Measurements from ENCODE around the gene KLRD1. TPM values are rescaled to one million over a fixed set of nuclear protein-coding genes. Genes with fewer than 3 reads are reported as not detected.
"Not testable (repeated sequence)": the region's sequence is repeated elsewhere in the genome, so short reads cannot be mapped to it uniquely, and the experiment has no call there.

The KLRD1 gene
- total RNA-seq, 2 experiments from 2014 or later, result 0.22 to 0.26 TPM

- Mint-ChIP-seq H3K4me3 (no peak overlapping the region), H3K9me3 (peaks cover 4% of the 10 kb centered on the region), H3K27ac (no peak overlapping the region), H3K27me3 (peaks cover 2% of the 10 kb centered on the region), H3K4me1 (ENCODE audit: low read depth) (no peaks in the 10 kb centered on the region), H3K36me3 (peaks cover 4% of the 10 kb centered on the region)
- intact Hi-C loops (cut with micrococcal nuclease), result loop anchor here (2.0 to 5.0 kb wide), 3 partner anchors 33 to 178 kb away; no protein-coding TSS in a partner anchor
- POLR2A ChIA-PET, result interaction anchor here (0.6 kb wide), 1 partner anchor 10 kb away, joined by 3 read pairs; no protein-coding TSS in a partner anchor
- peak; percentile 42 for DNase-seq
- CTCF ChIA-PET, result interaction anchor here (0.6 to 1.3 kb wide), 2 partner anchors 129 to 249 kb away, joined by 3 read pairs; no protein-coding TSS in a partner anchor
Observed at GRCh38 chr12:10363914-10364814, 56.5 kb downstream of the KLRD1 start.

DNA sequence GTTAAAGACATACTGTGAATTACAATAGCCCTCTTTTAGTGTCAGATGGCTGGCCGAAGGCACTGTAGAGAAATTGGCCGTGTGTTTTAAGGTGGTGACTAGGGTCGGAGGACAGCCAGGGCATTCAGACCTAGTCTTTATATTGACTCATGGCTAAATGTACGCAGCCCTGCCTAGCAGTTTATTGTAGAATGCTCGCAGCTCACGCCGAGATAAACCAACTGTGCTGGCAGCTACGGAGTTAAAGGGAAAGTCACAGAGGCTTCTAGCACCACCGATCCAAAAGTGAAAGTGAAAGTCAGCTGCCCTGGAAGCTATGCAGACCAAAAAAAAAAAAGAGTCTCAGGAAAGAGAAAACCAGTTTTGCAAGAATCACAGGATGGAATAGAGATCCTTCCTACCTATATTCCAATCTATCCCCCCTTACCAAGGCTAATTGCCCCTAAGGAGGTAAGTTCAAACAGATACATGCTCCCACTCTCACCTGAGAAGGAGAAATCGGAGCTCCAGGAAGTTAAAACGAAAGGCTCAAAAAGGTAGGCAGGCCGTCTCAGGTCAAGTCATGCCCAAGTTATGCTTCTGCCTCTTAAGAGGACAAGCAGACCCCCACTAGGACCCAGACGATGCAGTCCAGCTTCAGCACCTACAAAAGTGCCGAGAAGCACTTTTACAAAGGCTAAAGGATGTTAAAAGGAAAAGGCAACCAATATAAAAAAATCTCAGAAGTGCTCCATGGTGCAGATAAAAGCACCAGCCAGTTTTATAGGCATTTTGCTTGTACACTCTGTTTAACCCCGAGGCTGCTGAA, 57.3 kb downstream of the KLRD1 start:
- peaks cover 4% of the 10 kb centered on the region for H3K9me3 Mint-ChIP-seq
- intact Hi-C loops (cut with micrococcal nuclease), result loop anchor here (2.0 to 5.0 kb wide), 3 partner anchors 34 to 177 kb away; no protein-coding TSS in a partner anchor
- CTCF ChIA-PET, result interaction anchor here (0.6 to 1.3 kb wide), 2 partner anchors 130 to 248 kb away, joined by 3 read pairs; no protein-coding TSS in a partner anchor
- POLR2A ChIA-PET, result no interaction called here
- no peak overlapping the region for H3K27ac Mint-ChIP-seq
- peak; percentile 64 for DNase-seq
- H3K4me1 Mint-ChIP-seq (ENCODE audit: low read depth), result no peaks in the 10 kb centered on the region
- H3K36me3 Mint-ChIP-seq, result peaks cover 4% of the 10 kb centered on the region
- no peak overlapping the region for H3K4me3 Mint-ChIP-seq
- H3K27me3 Mint-ChIP-seq, result peaks cover 2% of the 10 kb centered on the region

DNA sequence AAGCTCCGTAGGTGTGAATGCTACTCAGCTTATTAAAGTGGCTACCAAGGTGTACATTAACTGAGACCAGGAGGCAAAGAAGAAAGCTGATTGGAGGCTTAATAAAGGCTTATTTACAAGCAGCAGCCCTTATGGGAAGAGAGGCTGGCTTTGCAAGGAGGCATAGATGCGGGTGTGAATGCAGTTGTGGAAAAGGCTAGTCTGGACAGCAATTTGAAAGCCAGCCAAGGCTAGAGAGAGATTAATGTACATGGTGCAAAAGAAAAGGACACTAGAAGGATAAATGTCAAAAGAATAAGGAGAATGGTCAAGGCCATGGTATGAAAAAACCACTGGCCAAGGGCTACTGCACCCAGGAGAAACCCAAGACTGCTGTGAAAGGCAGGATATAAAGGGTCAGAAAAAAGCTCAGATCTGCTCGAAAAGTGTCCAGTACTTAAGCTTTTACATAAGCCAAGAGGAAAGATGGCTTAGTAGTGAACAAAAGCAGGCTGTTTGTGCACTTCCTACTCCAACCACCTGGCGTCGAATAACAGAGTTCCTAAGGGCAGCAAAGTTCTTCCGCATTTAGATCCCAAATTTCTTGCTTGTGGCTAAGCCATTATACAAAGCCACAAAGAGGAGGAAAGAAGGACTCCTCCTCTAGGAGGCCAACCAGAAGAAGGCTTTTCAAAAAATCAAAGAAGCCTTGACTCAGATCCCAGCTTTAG, 58.2 kb downstream of the KLRD1 start:
- Mint-ChIP-seq H3K27ac (no peak overlapping the region), H3K4me3 (no peak overlapping the region), H3K9me3 (peaks cover 4% of the 10 kb centered on the region), H3K4me1 (ENCODE audit: low read depth) (no peaks in the 10 kb centered on the region), H3K27me3 (peaks cover 2% of the 10 kb centered on the region), H3K36me3 (peaks cover 4% of the 10 kb centered on the region)
- intact Hi-C loops (cut with micrococcal nuclease), result loop anchor here (2.0 kb wide), 2 partner anchors 35 to 45 kb away; no protein-coding TSS in a partner anchor
- ChIA-PET POLR2A (no interaction called here), CTCF (interaction anchor here (0.9 to 1.3 kb wide), 2 partner anchors 196 to 247 kb away, joined by 3 read pairs; no protein-coding TSS in a partner anchor)
- DNase-seq, result no peak

DNA sequence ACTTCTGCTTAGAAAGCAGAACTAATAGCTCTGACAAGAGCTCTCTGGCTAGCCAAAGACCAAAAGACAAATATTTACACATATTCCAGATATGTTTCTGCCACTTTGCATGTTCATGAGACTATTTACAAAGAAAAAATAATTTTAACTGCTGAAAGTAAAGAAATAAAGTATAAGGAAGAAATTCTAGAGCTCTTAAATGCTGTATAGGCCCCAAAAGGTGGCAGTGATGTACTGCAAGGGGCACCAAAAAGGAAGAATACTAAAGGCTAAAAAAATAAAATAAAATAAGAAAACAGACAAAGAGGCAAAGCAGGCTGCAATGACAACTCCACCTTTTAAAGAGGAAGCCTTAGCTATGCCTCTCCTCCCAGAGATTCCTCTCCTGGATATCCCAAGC, 59.2 kb downstream of the KLRD1 start:
- H3K9me3 Mint-ChIP-seq, result peaks cover 4% of the 10 kb centered on the region
- H3K27me3 Mint-ChIP-seq, result peaks cover 3% of the 10 kb centered on the region
- no peak for DNase-seq
- H3K27ac Mint-ChIP-seq, result no peak overlapping the region
- intact Hi-C loops (cut with micrococcal nuclease), result no loop called here
- ChIA-PET CTCF (no interaction called here), POLR2A (interaction anchor here (0.6 kb wide), 1 partner anchor 117 kb away, joined by 3 read pairs; no protein-coding TSS in a partner anchor)
- no peak overlapping the region for H3K4me3 Mint-ChIP-seq
- H3K36me3 Mint-ChIP-seq, result peaks cover 4% of the 10 kb centered on the region
- H3K4me1 Mint-ChIP-seq (ENCODE audit: low read depth), result no peaks in the 10 kb centered on the region

GRCh38 chr12:10367714-10368113, 60.0 kb downstream of the KLRD1 start:
- CTCF ChIA-PET; H3K4me1 Mint-ChIP-seq (ENCODE audit: low read depth); H3K27ac Mint-ChIP-seq; H3K27me3 Mint-ChIP-seq; DNase-seq; H3K36me3 Mint-ChIP-seq; POLR2A ChIA-PET; H3K9me3 Mint-ChIP-seq; H3K4me3 Mint-ChIP-seq; intact Hi-C loops (cut with micrococcal nuclease): not testable (repeated sequence)

DNA sequence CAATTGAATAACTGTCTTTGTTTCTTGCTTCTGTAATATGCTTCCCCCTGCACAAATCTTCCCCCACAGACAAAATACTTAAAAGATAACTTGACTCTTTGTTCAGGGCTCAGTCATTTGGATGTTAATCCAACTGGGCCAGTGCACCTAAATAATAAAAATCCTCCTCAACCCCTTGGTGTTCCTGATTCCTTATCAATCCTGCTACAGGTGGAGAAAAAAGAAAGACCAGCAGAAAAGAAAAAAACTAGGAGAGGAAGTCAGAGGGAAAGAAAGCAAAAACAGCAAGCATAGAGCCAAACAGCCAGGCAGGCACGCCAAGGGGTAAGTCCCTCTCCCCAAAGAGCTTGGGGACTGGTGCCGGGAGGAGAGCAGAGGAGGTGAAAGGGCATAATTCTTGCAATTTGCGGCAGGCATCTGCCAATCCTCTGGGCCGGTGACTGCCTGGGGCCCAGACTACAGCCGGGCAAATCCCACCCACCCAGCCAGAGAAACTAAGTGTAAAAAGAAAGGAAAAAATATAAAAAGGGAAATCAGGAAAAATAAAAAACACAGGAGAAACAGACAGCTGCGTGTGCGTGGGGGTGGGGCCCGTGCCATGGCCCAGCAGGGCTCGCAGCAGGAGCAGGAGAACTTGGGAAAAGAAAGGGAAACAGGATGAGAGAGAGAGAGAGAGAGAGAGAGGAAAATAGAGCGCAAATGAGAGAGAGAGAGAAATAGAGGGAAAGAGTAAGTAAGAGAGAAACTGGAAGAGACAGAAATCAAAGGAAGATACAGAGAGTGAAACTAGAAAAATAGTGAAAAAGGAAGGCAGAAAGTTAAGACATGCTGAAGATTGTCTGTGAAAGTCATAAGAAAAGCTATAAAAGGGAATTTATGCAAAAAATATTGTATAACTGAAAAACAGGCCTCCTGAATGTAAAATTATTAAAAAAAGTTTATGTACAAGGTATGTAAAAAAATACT, 60.8 kb downstream of the KLRD1 start:
- Mint-ChIP-seq H3K27ac (no peak overlapping the region), H3K36me3 (peaks cover 4% of the 10 kb centered on the region), H3K4me1 (ENCODE audit: low read depth) (peaks cover 4% of the 10 kb centered on the region), H3K27me3 (peaks cover 3% of the 10 kb centered on the region), H3K9me3 (peaks cover 4% of the 10 kb centered on the region), H3K4me3 (no peak overlapping the region)
- ChIA-PET CTCF (no interaction called here), POLR2A (no interaction called here)
- DNase-seq, result no peak
- intact Hi-C loops (cut with micrococcal nuclease), result no loop called here

DNA sequence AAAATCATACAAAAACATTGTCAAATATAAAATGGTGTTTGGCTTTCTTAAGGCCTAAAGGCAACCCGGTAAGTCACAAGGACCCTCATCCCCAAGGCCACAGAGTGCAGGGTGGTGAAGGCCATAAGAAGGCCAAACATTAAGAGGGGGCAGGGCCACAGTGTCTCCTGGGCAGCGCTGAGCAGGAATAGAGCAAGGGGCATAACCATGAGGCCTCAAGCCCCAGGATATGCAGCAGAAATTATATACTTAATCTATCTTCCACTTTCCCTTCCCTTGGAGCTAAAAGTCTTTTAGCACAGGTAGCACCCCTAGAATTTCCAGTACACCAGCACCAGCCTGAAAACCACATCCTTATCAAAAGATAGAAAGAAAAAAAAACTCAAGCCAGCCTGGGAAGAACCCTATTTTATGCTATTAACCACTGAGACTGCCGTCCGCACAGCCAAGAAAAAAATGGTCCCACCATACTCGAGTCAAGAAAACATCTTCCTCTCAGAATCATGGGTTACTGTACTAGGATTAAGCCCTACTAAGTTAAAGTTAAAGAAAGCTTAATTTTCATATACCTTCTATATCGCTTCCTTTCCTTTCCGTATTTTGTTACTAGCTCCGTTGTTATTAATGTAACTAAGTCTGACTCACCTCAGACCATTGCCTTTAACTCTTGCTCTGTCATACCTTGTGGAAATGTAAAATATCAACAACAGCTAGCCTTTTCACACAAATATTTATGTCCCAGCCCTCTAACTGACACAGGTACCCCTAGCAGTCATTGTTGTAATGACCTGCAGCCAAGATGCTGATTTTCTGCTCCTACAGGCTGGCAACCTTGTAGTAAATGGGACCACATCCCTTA, 62.1 kb downstream of the KLRD1 start:
- DNase-seq, result no peak
- peaks cover 3% of the 10 kb centered on the region for H3K27me3 Mint-ChIP-seq
- intact Hi-C loops (cut with micrococcal nuclease), result no loop called here
- peaks cover 4% of the 10 kb centered on the region for H3K4me1 Mint-ChIP-seq (ENCODE audit: low read depth)
- ChIA-PET POLR2A (no interaction called here), CTCF (no interaction called here)
- no peak overlapping the region for H3K27ac Mint-ChIP-seq
- H3K36me3 Mint-ChIP-seq, result peaks cover 4% of the 10 kb centered on the region
- H3K4me3 Mint-ChIP-seq, result no peak overlapping the region
- peaks cover 4% of the 10 kb centered on the region for H3K9me3 Mint-ChIP-seq

- H3K27me3 Mint-ChIP-seq; POLR2A ChIA-PET; H3K4me1 Mint-ChIP-seq (ENCODE audit: low read depth); CTCF ChIA-PET; H3K9me3 Mint-ChIP-seq; H3K36me3 Mint-ChIP-seq; H3K4me3 Mint-ChIP-seq; intact Hi-C loops (cut with micrococcal nuclease); DNase-seq; H3K27ac Mint-ChIP-seq: not testable (repeated sequence)
Observed at GRCh38 chr12:10371893-10372535, 64.3 kb downstream of the KLRD1 start.

- peaks cover 5% of the 10 kb centered on the region for H3K27me3 Mint-ChIP-seq
- H3K36me3 Mint-ChIP-seq, result peaks cover 4% of the 10 kb centered on the region
- peaks cover 4% of the 10 kb centered on the region for H3K4me1 Mint-ChIP-seq (ENCODE audit: low read depth)
- H3K27ac Mint-ChIP-seq, result no peak overlapping the region
- ChIA-PET POLR2A (no interaction called here), CTCF (no interaction called here)
- no peak overlapping the region for H3K4me3 Mint-ChIP-seq
- peaks cover 4% of the 10 kb centered on the region for H3K9me3 Mint-ChIP-seq
- intact Hi-C loops (cut with micrococcal nuclease), result no loop called here
- DNase-seq, result no peak
Observed at GRCh38 chr12:10372559-10372958, 64.9 kb downstream of the KLRD1 start.

DNA sequence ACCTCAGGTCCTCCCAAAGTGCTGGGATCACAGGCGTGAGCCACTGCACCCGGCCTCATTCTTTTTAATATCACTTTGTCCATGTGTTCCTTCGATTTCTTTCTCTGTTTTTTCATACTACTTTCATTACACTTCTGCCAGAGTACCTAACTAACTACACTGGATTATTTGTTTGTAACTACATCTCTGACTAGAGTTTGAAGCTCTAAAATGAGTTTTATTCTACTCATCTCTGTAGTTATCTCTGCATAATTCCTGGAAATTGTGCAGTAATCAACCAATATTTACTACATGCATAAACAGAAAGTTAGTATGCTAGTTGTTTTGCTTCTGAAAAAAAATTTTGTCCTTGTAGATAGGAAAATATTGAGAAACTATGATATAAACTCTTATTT, 67.0 kb downstream of the KLRD1 start:
- no peak for DNase-seq
- no peaks in the 10 kb centered on the region for H3K36me3 Mint-ChIP-seq

More for the DNA sequence above, 67.0 kb downstream of the KLRD1 start:
- H3K4me3 Mint-ChIP-seq, result no peak overlapping the region
- POLR2A ChIA-PET, result no interaction called here
- H3K27me3 Mint-ChIP-seq, result peaks cover 3% of the 10 kb centered on the region
- no peaks in the 10 kb centered on the region for H3K9me3 Mint-ChIP-seq
- H3K4me1 Mint-ChIP-seq (ENCODE audit: low read depth), result peaks cover 4% of the 10 kb centered on the region
- intact Hi-C loops (cut with micrococcal nuclease), result no loop called here
- H3K27ac Mint-ChIP-seq, result no peak overlapping the region
- CTCF ChIA-PET, result no interaction called here

Measured in activated CD4-positive, alpha-beta memory T cell treated with anti-CD3 and anti-CD28 coated beads for 36 hours (primary cell).